ENCODE results near the gene PTPRS.

PTPRS gene

DNA sequence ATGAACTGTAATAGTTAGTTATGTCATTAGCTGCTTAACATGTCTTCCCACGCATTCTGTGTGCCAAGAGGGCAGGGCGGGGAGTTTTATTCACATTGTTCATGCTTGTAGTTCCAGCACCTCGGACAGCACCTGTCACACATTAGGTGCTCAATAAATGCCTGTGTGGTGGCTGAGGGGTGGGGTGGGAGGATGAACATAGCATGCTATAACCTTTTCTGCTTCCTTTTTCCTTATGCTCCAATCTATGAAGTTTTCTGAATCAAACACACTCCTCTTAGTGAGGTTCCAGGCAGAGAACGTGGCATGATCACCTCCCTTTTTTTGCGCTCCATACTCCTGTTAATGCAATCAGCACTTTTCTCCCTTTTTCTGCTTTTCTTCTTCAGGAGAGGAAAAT, 15.8 kb upstream of the PTPRS start:
- POLR2A ChIA-PET: no interaction called here
- CTCF ChIA-PET: interaction anchor here (0.7 to 1.2 kb wide), 3 partner anchors 216 to 237 kb away, joined by 3 read pairs; no protein-coding TSS in a partner anchor
- TF ChIP-seq, protein P1, sequence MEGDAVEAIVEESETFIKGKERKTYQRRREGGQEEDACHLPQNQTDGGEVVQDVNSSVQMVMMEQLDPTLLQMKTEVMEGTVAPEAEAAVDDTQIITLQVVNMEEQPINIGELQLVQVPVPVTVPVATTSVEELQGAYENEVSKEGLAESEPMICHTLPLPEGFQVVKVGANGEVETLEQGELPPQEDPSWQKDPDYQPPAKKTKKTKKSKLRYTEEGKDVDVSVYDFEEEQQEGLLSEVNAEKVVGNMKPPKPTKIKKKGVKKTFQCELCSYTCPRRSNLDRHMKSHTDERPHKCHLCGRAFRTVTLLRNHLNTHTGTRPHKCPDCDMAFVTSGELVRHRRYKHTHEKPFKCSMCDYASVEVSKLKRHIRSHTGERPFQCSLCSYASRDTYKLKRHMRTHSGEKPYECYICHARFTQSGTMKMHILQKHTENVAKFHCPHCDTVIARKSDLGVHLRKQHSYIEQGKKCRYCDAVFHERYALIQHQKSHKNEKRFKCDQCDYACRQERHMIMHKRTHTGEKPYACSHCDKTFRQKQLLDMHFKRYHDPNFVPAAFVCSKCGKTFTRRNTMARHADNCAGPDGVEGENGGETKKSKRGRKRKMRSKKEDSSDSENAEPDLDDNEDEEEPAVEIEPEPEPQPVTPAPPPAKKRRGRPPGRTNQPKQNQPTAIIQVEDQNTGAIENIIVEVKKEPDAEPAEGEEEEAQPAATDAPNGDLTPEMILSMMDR (IDR thresholded peaks at IDR 0.05; ENCODE audit: control extremely low read depth, extremely low read depth, low read depth, missing control alignments): no peak
- no peak for DNase-seq (ENCODE audit: extremely low spot score)

DNA sequence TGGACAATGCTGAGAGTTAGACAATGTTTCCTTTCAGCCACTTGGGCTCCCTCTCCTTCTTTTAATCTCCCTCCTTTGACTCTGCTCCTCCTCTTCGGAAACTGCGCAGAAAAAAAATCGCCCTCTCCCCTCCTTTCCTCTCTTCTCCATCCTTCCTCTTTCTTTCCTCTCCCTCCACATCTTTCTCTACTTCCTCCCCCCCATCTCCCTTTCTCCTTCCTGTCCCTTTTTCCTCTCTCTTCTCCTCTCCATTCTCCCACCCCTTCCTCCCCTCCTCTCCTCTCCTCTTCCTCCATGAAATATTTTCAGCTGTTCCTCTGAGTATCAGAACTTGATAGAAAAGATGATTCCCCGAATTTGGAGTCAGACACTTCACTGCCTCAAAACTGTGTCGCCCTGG, 15.1 kb upstream of the PTPRS start:
- ChIA-PET CTCF (no interaction called here), POLR2A (no interaction called here)
- no peak for DNase-seq (ENCODE audit: extremely low spot score)
- TF ChIP-seq, protein P1 (IDR thresholded peaks at IDR 0.05; ENCODE audit: control extremely low read depth, extremely low read depth, low read depth, missing control alignments): no peak

DNA sequence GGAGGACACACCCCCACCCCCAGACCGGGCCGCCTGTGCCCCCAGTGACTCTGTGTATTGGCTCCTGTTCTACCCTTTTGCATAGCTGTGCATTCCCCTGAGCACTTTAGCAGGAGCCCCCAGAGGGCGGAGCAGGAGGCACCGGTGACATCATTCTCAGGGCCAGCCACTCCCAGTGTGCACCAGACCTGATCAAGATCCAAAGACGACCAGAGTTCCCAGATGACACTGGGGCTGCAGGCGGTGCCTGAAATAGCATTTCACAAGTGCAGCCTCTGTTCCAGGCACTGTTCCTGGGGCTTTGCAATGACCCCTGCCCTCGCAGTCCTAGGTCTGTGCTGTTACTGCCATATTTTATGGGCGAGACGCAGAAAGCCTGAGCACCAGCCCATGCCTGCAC, 14.5 kb upstream of the PTPRS start:
- POLR2A ChIA-PET: no interaction called here
- TF ChIP-seq, protein P1 (IDR thresholded peaks at IDR 0.05; ENCODE audit: control extremely low read depth, extremely low read depth, low read depth, missing control alignments): no peak
- CTCF ChIA-PET: no interaction called here
- DNase-seq (ENCODE audit: extremely low spot score): no peak

DNA sequence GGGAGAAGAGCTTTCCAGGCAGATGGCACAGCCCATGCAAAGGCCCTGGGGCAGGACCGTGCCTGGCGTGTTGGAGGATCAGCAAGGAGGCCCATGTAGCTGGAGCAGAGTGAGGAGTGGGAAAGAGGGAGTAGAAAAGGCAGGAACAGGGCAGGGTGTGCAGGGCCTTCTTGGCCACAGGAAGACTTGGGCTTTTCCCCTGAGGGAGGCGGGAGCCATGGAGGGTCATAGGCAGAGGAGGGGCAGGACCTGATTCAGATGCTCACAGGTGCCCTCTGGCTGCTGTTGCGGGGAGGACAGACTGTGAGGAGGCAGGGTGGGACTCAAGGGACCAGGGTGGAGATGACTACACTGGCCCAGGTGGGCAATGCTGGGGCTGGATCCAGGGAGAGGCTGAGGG, 13.8 kb upstream of the PTPRS start:
- ChIA-PET CTCF (no interaction called here), POLR2A (no interaction called here)
- DNase-seq (ENCODE audit: extremely low spot score): peak; percentile 53
- TF ChIP-seq, protein P1 (IDR thresholded peaks at IDR 0.05; ENCODE audit: control extremely low read depth, extremely low read depth, low read depth, missing control alignments): no peak

DNA sequence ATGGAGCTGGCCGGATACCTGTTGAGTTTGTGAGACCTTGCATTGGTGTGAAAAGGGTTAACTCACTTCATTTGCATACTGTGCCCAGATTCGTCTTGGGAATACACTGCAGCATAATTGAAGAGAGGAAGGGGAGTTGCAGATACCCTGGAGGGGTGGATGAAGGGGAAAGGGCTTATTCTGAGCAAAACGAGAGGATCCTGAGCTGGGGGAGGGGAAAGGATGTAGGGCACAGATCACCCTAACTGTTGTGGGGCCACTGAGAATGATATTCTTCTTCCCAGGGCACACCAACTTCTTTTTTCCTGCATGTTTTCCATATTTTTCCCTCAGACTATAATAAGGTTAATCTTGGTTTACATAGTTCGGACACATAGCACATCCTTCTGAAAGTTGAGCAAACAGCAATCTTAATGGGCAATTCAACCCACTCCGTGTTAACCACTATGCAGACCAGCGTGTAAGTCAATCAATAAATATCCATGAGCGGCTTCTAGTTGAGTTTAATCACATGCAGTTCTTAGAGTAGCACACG, 11.7 kb upstream of the PTPRS start:
- DNase-seq (ENCODE audit: extremely low spot score): no peak
- ChIA-PET CTCF (no interaction called here), POLR2A (no interaction called here)
- TF ChIP-seq, protein P1 (IDR thresholded peaks at IDR 0.05; ENCODE audit: control extremely low read depth, extremely low read depth, low read depth, missing control alignments): no peak

DNA sequence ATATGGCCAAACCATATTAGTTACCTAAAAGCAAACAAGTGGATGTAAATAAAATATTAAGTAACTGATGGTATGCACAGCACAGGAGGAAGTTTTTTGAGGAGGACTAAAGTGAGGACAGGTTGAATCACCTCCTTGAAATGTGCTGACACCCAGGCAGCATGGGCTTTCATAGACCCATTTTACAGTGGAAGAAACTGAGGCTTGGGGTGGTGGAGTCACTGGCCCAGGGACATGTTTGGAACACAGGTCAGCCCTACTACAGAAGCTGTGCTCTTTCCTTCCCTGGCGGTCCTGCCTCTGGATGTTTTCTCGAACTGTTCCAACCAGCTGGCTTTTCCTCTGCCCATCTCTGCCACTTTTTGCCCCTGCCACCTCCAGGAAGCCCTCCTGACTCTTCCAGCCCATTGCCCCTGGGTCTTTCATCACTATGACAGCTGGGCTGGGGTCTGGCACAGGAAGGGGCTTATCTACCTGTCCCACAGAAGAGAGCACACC, 11.2 kb upstream of the PTPRS start:
- CTCF ChIA-PET: no interaction called here
- no peak for DNase-seq (ENCODE audit: extremely low spot score)
- TF ChIP-seq, protein P1 (IDR thresholded peaks at IDR 0.05; ENCODE audit: control extremely low read depth, extremely low read depth, low read depth, missing control alignments): no peak
- POLR2A ChIA-PET: no interaction called here

DNA sequence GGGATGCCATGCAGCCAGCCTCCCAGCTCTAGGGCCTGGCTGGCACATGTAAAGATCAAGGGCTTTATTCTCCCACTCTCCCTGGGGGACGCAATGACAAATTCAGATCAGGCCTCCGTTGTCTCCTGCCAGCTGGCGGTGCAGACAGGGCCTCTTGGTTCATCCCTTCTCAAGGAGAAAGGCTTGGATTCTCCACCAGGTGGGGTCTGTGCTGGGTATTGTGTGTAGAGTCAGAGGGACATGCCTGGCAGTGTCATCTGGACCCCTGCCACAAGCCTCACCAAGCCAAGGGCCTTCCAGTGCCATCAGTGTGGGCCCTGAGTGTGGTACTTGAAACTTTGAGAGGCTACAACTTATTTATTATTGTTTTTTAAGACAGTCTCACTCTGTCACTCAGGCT, 8.4 kb upstream of the PTPRS start:
- ChIA-PET POLR2A (no interaction called here), CTCF (no interaction called here)
- TF ChIP-seq, protein P1 (IDR thresholded peaks at IDR 0.05; ENCODE audit: control extremely low read depth, extremely low read depth, low read depth, missing control alignments): no peak
- no peak for DNase-seq (ENCODE audit: extremely low spot score)
